Measurements from ENCODE around the gene GCA. TPM values are rescaled to one million over a fixed set of nuclear protein-coding genes. Genes with fewer than 3 reads are reported as not detected.

Gene GCA
- polyA plus RNA-seq, 1 experiment, result 5.2 TPM

GRCh38 chr2:162312853-162313252 is 31.1 kb upstream of the GCA start:
- no peak for DNase-seq (ENCODE audit: low read depth)
- ChIA-PET CTCF (interaction anchor here (0.7 to 1.6 kb wide), 5 partner anchors 9 to 726 kb away, joined by 3 to 5 read pairs (median 4); no protein-coding TSS in a partner anchor), POLR2A (no interaction called here)
- TF ChIP-seq CTCF (IDR thresholded peaks at IDR 0.05; ENCODE audit: insufficient read depth, low read depth, low read length), result no peak
- no peaks in the 10 kb centered on the region for H3K27me3 ChIP-seq (ENCODE audit: control insufficient read depth, insufficient read depth, low read length)
- H3K4me3 ChIP-seq (ENCODE audit: low read depth, low read length), result no peak overlapping the region
- no peaks in the 10 kb centered on the region for H3K36me3 ChIP-seq (ENCODE audit: control insufficient read depth, insufficient read depth, low read length)

- H3K27me3 ChIP-seq (ENCODE audit: control insufficient read depth, insufficient read depth, low read length), result no peaks in the 10 kb centered on the region
- no peak for TF ChIP-seq CTCF (IDR thresholded peaks at IDR 0.05; ENCODE audit: insufficient read depth, low read depth, low read length)
- ChIA-PET POLR2A (no interaction called here), CTCF (interaction anchor here (0.8 to 1.6 kb wide), 6 partner anchors 12 to 190 kb away, joined by 3 to 8 read pairs (median 3); no protein-coding TSS in a partner anchor)
- DNase-seq (ENCODE audit: low read depth), result no peak
- H3K4me3 ChIP-seq (ENCODE audit: low read depth, low read length), result no peak overlapping the region
- no peaks in the 10 kb centered on the region for H3K36me3 ChIP-seq (ENCODE audit: control insufficient read depth, insufficient read depth, low read length)
Measured at GRCh38 chr2:162315938-162316337, 28.0 kb upstream of the GCA start.

- ChIA-PET CTCF (interaction anchor here (1.0 to 1.6 kb wide), 4 partner anchors 13 to 164 kb away, joined by 3 to 8 read pairs (median 3); no protein-coding TSS in a partner anchor), POLR2A (no interaction called here)
- H3K27me3 ChIP-seq (ENCODE audit: control insufficient read depth, insufficient read depth, low read length), result no peaks in the 10 kb centered on the region
- no peak for TF ChIP-seq CTCF (IDR thresholded peaks at IDR 0.05; ENCODE audit: insufficient read depth, low read depth, low read length)
- H3K4me3 ChIP-seq (ENCODE audit: low read depth, low read length), result no peak overlapping the region
- no peaks in the 10 kb centered on the region for H3K36me3 ChIP-seq (ENCODE audit: control insufficient read depth, insufficient read depth, low read length)
- no peak for DNase-seq (ENCODE audit: low read depth)
Measured at GRCh38 chr2:162316590-162316989, 27.3 kb upstream of the GCA start.

- no peak for DNase-seq (ENCODE audit: low read depth)
- no peaks in the 10 kb centered on the region for H3K27me3 ChIP-seq (ENCODE audit: control insufficient read depth, insufficient read depth, low read length)
Measured at GRCh38 chr2:162317058-162317742, 26.7 kb upstream of the GCA start.

More at GRCh38 chr2:162317058-162317742, 26.7 kb upstream of the GCA start:
- Histone ChIP-seq H3K4me3 (ENCODE audit: low read depth, low read length) (no peak overlapping the region; the same call in 1 of the 2 replicates), H3K36me3 (ENCODE audit: control insufficient read depth, insufficient read depth, low read length) (no peaks in the 10 kb centered on the region)
- ChIA-PET CTCF (interaction anchor here (1.2 to 1.4 kb wide), 2 partner anchors 12 to 13 kb away, joined by 3 to 4 read pairs; no protein-coding TSS in a partner anchor), POLR2A (no interaction called here)
- TF ChIP-seq CTCF (IDR thresholded peaks at IDR 0.05; ENCODE audit: insufficient read depth, low read depth, low read length), result no peak
